MM.1S (cell line): ENCODE data around the gene C7.

Experiments
- CTCF ChIP-seq: fragments of 300-600 bp; sonication (generic); IDR thresholded peaks from 2 replicates; pipeline ENCODE4 v1.5.1; 2016; ENCODE audit warnings: antibody characterized with exemption, low read length, mixed read lengths
- EZH2 ChIP-seq: fragments of 300-600 bp; sonication (generic); optimal IDR thresholded peaks from 2 replicates; pipeline ENCODE3; 2017; ENCODE audit warnings: low read depth, mild to moderate bottlenecking, antibody characterized with exemption, low read length, mixed read lengths

- TF ChIP-seq CTCF = no peak
- TF ChIP-seq EZH2 = no peak
Measured at GRCh38 chr5:40955313-40955712, 46.0 kb downstream of the C7 start.
